Parathyroid adenoma (tissue), 2 donors: ENCODE data around the gene INTS2.

Experiments used
- H2AFZ ChIP-seq: fragments of 300-600 bp; sonication (generic); one replicate; pipeline ENCODE4 v1.7.0; 2017; ENCODE audit warnings: antibody characterized with exemption, mild to moderate bottlenecking
- H3K27ac ChIP-seq: fragments of 300-600 bp; sonication (generic); one replicate; pipeline ENCODE4 v1.7.0; 2017
- H3K27me3 ChIP-seq: fragments of 300-600 bp; sonication (generic); one replicate; pipeline ENCODE4 v1.7.0; 2017; ENCODE audit warnings: low read length; ENCODE audit not compliant: control insufficient read depth, insufficient read depth
- H3K36me3 ChIP-seq: fragments of 300-600 bp; sonication (generic); one replicate; pipeline ENCODE4 v1.7.0; 2017; ENCODE audit warnings: low read length; ENCODE audit not compliant: control insufficient read depth, insufficient read depth
- H3K4me1 ChIP-seq: fragments of 300-600 bp; sonication (generic); one replicate; pipeline ENCODE4 v1.7.0; 2017; ENCODE audit warnings: control low read depth
- H3K4me2 ChIP-seq: fragments of 300-600 bp; sonication (generic); one replicate; pipeline ENCODE4 v1.7.0; 2017; ENCODE audit warnings: low read length
- H3K4me3 ChIP-seq: fragments of 300-600 bp; sonication (generic); one replicate; pipeline ENCODE4 v1.7.0; 2017; ENCODE audit warnings: low read depth, low read length
- H3K79me2 ChIP-seq: fragments of 300-600 bp; sonication (generic); one replicate; pipeline ENCODE4 v1.7.0; 2017; ENCODE audit warnings: control low read depth
- H3K9ac ChIP-seq: fragments of 300-600 bp; sonication (generic); one replicate; pipeline ENCODE4 v1.7.0; 2017; ENCODE audit warnings: mild to moderate bottlenecking
- H3K9me3 ChIP-seq: fragments of 300-600 bp; sonication (generic); one replicate; pipeline ENCODE4 v1.7.0; 2017; ENCODE audit warnings: low read length; ENCODE audit not compliant: control insufficient read depth
- TF ChIP-seq, protein P1 (sequence below): fragments of 300-600 bp; sonication (generic); IDR thresholded peaks from one replicate; pipeline ENCODE4 v1.7.0; 2017; ENCODE audit warnings: antibody characterized with exemption, mild to moderate bottlenecking
- donor health status: primary hyperparathyroidism.

Gene INTS2

GRCh38 chr17:61856035-61856434 is 71.7 kb downstream of the INTS2 start:
- peak overlapping the region; percentile 30 for H2AFZ ChIP-seq
- no peaks in the 10 kb centered on the region for H3K27me3 ChIP-seq
- H3K79me2 ChIP-seq: no peaks in the 10 kb centered on the region
- H3K36me3 ChIP-seq: no peaks in the 10 kb centered on the region
- H3K9ac ChIP-seq: no peak overlapping the region
- H3K9me3 ChIP-seq: no peaks in the 10 kb centered on the region
- H3K4me1 ChIP-seq: no peaks in the 10 kb centered on the region
- TF ChIP-seq, protein P1, sequence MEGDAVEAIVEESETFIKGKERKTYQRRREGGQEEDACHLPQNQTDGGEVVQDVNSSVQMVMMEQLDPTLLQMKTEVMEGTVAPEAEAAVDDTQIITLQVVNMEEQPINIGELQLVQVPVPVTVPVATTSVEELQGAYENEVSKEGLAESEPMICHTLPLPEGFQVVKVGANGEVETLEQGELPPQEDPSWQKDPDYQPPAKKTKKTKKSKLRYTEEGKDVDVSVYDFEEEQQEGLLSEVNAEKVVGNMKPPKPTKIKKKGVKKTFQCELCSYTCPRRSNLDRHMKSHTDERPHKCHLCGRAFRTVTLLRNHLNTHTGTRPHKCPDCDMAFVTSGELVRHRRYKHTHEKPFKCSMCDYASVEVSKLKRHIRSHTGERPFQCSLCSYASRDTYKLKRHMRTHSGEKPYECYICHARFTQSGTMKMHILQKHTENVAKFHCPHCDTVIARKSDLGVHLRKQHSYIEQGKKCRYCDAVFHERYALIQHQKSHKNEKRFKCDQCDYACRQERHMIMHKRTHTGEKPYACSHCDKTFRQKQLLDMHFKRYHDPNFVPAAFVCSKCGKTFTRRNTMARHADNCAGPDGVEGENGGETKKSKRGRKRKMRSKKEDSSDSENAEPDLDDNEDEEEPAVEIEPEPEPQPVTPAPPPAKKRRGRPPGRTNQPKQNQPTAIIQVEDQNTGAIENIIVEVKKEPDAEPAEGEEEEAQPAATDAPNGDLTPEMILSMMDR: no peak
- H3K4me2 ChIP-seq: no peak overlapping the region
- no peak overlapping the region for H3K4me3 ChIP-seq
- H3K27ac ChIP-seq: no peak overlapping the region

DNA sequence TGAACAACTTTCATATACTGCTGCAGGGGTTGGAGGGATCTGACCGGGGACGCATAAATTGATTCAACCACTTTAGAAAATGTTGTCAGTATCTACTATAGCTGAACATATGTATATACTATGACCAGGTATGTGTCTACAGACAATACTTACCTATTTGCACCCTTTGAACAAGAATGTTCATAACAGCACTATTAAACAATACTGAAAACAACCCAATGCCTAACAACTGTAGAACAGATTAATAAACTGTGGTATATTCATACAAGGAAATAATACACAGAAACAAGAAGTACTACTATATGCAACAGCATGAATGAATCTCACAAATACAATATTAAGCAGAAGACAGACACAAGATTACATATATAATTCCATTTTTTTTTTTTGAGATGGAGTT is 74.9 kb downstream of the INTS2 start:
- no peak overlapping the region for H3K9ac ChIP-seq

DNA sequence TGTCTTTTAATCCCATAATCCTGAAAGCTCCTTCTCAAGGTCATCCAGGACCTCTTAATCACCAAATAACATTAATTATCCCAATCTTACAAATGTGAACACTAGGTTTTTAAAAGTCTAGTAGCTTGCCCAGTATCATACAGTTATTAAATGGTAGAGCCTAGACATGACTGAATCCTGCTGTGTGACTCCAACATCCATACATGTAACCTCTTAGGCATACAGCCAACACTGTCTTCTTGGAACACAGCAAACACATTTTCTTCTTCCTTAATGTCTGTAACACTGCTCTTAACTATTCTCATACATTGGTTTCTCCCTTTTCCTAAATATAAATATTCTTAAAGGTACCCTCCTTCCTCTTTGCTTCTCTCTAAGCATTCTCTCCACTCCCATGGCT is 78.1 kb downstream of the INTS2 start:
- no peaks in the 10 kb centered on the region for H3K36me3 ChIP-seq
- H3K9ac ChIP-seq: no peak overlapping the region
- no peaks in the 10 kb centered on the region for H3K79me2 ChIP-seq
- TF ChIP-seq, protein P1: no peak
- no peak overlapping the region for H3K27ac ChIP-seq
- no peak overlapping the region for H2AFZ ChIP-seq
- no peak overlapping the region for H3K4me2 ChIP-seq
- no peaks in the 10 kb centered on the region for H3K9me3 ChIP-seq
- H3K27me3 ChIP-seq: no peaks in the 10 kb centered on the region
- H3K4me3 ChIP-seq: no peak overlapping the region
- H3K4me1 ChIP-seq: no peaks in the 10 kb centered on the region

More for the DNA sequence above, 74.9 kb downstream of the INTS2 start:
- TF ChIP-seq, protein P1: no peak
- no peaks in the 10 kb centered on the region for H3K27me3 ChIP-seq
- no peaks in the 10 kb centered on the region for H3K4me1 ChIP-seq
- no peak overlapping the region for H3K27ac ChIP-seq
- no peak overlapping the region for H2AFZ ChIP-seq
- H3K36me3 ChIP-seq: no peaks in the 10 kb centered on the region
- no peaks in the 10 kb centered on the region for H3K79me2 ChIP-seq
- H3K4me3 ChIP-seq: no peak overlapping the region
- H3K9me3 ChIP-seq: no peaks in the 10 kb centered on the region
- H3K4me2 ChIP-seq: no peak overlapping the region

DNA sequence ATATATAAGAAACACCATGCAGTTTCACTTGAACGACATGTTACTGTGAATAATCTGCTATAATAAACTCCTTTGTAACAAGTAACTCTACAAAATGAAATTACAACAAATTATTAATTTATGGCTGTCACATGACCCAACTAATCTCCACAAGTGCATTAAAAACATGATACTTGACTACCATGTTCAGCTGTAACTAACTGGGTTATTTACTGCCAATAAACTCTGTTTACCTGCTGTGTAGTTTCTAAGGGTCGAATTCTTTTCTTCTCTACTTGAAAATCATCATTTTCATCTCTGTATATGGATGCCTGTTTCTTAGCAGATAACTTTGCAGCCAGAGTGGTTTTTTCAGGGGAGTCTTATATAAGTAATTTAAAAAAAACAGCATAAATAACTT is 78.9 kb downstream of the INTS2 start:
- H3K36me3 ChIP-seq: no peaks in the 10 kb centered on the region
- H3K4me3 ChIP-seq: no peak overlapping the region
- H3K27ac ChIP-seq: no peak overlapping the region
- H3K9me3 ChIP-seq: no peaks in the 10 kb centered on the region
- no peak overlapping the region for H3K9ac ChIP-seq
- no peak overlapping the region for H3K4me2 ChIP-seq
- no peaks in the 10 kb centered on the region for H3K27me3 ChIP-seq
- H3K4me1 ChIP-seq: no peaks in the 10 kb centered on the region
- no peak overlapping the region for H2AFZ ChIP-seq
- TF ChIP-seq, protein P1: no peak
- no peaks in the 10 kb centered on the region for H3K79me2 ChIP-seq

- Histone ChIP-seq H3K79me2 (no peaks in the 10 kb centered on the region), H2AFZ (no peak overlapping the region)
These were observed 79.5 kb downstream of the INTS2 start for GRCh38 chr17:61848247-61848646.

More at GRCh38 chr17:61848247-61848646, 79.5 kb downstream of the INTS2 start:
- no peaks in the 10 kb centered on the region for H3K36me3 ChIP-seq
- no peak overlapping the region for H3K27ac ChIP-seq
- no peak overlapping the region for H3K9ac ChIP-seq
- H3K4me2 ChIP-seq: no peak overlapping the region
- no peak overlapping the region for H3K4me3 ChIP-seq
- H3K4me1 ChIP-seq: no peaks in the 10 kb centered on the region
- H3K9me3 ChIP-seq: no peaks in the 10 kb centered on the region
- TF ChIP-seq, protein P1: no peak
- H3K27me3 ChIP-seq: no peaks in the 10 kb centered on the region
